ENCODE measurements around the gene ARHGAP31. TPM values are rescaled to one million over a fixed set of nuclear protein-coding genes. Genes with fewer than 3 reads are reported as not detected.

ARHGAP31 gene
- total and polyA plus RNA-seq, 2 of the 8 experiments (the other 6 are each of a cell fraction or from before 2014, with no cell fraction given) = 1.1 to 7.6 TPM

DNA sequence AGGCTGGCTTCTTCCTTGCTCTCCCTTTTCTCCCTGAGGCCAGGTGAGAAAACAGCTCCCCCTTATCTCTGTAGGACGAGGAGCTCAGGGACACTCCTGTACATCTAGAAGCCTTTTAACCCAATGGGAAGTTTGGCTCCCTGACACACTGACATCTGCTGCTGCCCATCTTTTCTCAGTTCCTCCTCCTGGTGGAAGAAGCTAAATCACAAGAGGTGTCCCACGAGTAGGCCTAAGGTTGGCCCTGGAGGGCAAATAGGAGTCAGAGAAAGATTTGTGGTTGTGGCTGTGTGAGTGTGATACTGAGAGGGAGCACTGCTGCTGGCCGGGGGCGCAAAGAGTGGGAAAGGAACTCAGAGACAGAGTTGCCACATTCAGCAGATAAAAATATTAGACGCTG is 49.5 kb downstream of the ARHGAP31 start:
- POLR2A ChIA-PET (ENCODE audit: partially characterized antibody) = interaction anchor here (1.1 to 1.3 kb wide), 2 partner anchors 10 to 21 kb away, joined by 3 to 5 read pairs; no protein-coding TSS in a partner anchor
- Histone ChIP-seq H3K9ac (replicated peaks in 1 of 4; ENCODE audit: extremely low read depth in 1 of 4, low read depth in 3 of 4, low read length in 3 of 4) (no peak overlapping the region), H3K4me2 (ENCODE audit: insufficient read depth in 1 of 2, low read depth in 2 of 2, low read length in 2 of 2) (no peak overlapping the region), H3K9me3 (ENCODE audit: insufficient read depth in 2 of 2, low read depth in 1 of 2, low read length in 1 of 2) (no peaks in the 10 kb centered on the region), H2AK5ac (ENCODE audit: low read depth, low read length) (no peak overlapping the region), H3K4me3 (ENCODE audit: extremely low read depth in 1 of 4, insufficient read depth in 2 of 4, low read depth in 3 of 4, low read length in 4 of 4) (no peak overlapping the region), H4K91ac (replicated peaks; ENCODE audit: insufficient read length, low read length) (no peak overlapping the region), H3K23ac (ENCODE audit: insufficient read length) (no peak overlapping the region), H2BK15ac (ENCODE audit: low read length) (0 out of 2 replicates have a peak overlapping the region, but pooled peaks have one; percentile 54), H3K14ac (ENCODE audit: insufficient read length) (no peak overlapping the region), H4K20me1 (replicated peaks in 1 of 2; ENCODE audit: control insufficient read depth in 1 of 2, insufficient read depth in 2 of 2, low read length in 2 of 2) (no peaks in the 10 kb centered on the region), H3K79me2 (ENCODE audit: control insufficient read depth in 1 of 2, insufficient read depth in 2 of 2, low read length in 2 of 2) (no peaks in the 10 kb centered on the region), H3K27me3 (replicated peaks in 1 of 4; ENCODE audit: control insufficient read depth in 3 of 4, extremely low read depth in 1 of 4, insufficient read depth in 3 of 4, low read length in 3 of 4) (peaks cover 0 to 6% (median 0%) of the 10 kb centered on the region in 4 experiments; a peak in 1 of 7 replicates), H2BK12ac (ENCODE audit: low read depth, low read length) (no peak overlapping the region), H3K36me3 (ENCODE audit: control insufficient read depth in 2 of 4, insufficient read depth in 4 of 4, low read length in 3 of 4) (no peaks in the 10 kb centered on the region), H2BK120ac (replicated peaks; ENCODE audit: low read depth, low read length) (no peak overlapping the region), H3K23me2 (ENCODE audit: low read depth, low read length) (no peaks in the 10 kb centered on the region), H3K4ac (replicated peaks; ENCODE audit: insufficient read length, low read depth, low read length) (no peak overlapping the region), H3K27ac (ENCODE audit: low read depth, low read length) (no peak overlapping the region), H3K4me1 (replicated peaks in 1 of 4; ENCODE audit: control insufficient read depth in 3 of 4, insufficient read depth in 4 of 4, low read length in 3 of 4) (peaks cover 0 to 8% (median 3%) of the 10 kb centered on the region in 4 experiments; a peak in 6 of 7 replicates), H3K56ac (replicated peaks; ENCODE audit: insufficient read length, low read depth, low read length) (no peak overlapping the region), H2BK5ac (ENCODE audit: low read depth, low read length) (no peak overlapping the region), H2BK20ac (ENCODE audit: low read length) (no peak overlapping the region), H4K8ac (ENCODE audit: extremely low read depth, insufficient read depth, low read length) (no peak overlapping the region), H2AFZ (ENCODE audit: low read length) (no peak overlapping the region), H3K79me1 (ENCODE audit: low read depth, low read length) (no peaks in the 10 kb centered on the region), H3K18ac (ENCODE audit: extremely low read depth, low read length) (no peak overlapping the region), H4K5ac (ENCODE audit: insufficient read length, low read depth, low read length) (no peak overlapping the region)
- WGBS, 2 experiments (ENCODE audit: extremely low coverage in 1 of 2, insufficient coverage in 1 of 2, insufficient read length in 1 of 2, insufficient replicate concordance in 2 of 2, low coverage in 1 of 2, low lambda C conversion rate in 2 of 2, missing lambda C conversion rate in 1 of 2) = 88% methylated on average over 5 of the region's 5 CpGs; no CpG with 5 or more reads in 1 of the 2 experiments
- CTCF ChIA-PET (ENCODE audit: partially characterized antibody) = interaction anchor here (0.9 to 4.7 kb wide), 2 partner anchors 9 to 10 kb away, joined by 4 to 11 read pairs; no protein-coding TSS in a partner anchor
- TF ChIP-seq CTBP2 (IDR thresholded peaks at IDR 0.05; ENCODE audit: borderline replicate concordance, insufficient read depth, insufficient read length, low read length) = no peak
- no peak for TF ChIP-seq CBX8 (IDR thresholded peaks at IDR 0.05; ENCODE audit: borderline replicate concordance, low read depth, low read length)
- TF ChIP-seq CREB1 (IDR thresholded peaks at IDR 0.05) = no peak
- TF ChIP-seq, protein P1, sequence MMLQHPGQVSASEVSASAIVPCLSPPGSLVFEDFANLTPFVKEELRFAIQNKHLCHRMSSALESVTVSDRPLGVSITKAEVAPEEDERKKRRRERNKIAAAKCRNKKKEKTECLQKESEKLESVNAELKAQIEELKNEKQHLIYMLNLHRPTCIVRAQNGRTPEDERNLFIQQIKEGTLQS (IDR thresholded peaks at IDR 0.05; ENCODE audit: insufficient read depth, low read depth, low read length) = no peak
- TF ChIP-seq, protein P2, sequence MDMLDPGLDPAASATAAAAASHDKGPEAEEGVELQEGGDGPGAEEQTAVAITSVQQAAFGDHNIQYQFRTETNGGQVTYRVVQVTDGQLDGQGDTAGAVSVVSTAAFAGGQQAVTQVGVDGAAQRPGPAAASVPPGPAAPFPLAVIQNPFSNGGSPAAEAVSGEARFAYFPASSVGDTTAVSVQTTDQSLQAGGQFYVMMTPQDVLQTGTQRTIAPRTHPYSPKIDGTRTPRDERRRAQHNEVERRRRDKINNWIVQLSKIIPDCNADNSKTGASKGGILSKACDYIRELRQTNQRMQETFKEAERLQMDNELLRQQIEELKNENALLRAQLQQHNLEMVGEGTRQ (IDR thresholded peaks at IDR 0.05; ENCODE audit: low read length) = no peak
- TF ChIP-seq PHF8 (conservative IDR thresholded peaks at IDR 0.05; ENCODE audit: low read depth, low read length) = no peak
- TF ChIP-seq, protein P3, sequence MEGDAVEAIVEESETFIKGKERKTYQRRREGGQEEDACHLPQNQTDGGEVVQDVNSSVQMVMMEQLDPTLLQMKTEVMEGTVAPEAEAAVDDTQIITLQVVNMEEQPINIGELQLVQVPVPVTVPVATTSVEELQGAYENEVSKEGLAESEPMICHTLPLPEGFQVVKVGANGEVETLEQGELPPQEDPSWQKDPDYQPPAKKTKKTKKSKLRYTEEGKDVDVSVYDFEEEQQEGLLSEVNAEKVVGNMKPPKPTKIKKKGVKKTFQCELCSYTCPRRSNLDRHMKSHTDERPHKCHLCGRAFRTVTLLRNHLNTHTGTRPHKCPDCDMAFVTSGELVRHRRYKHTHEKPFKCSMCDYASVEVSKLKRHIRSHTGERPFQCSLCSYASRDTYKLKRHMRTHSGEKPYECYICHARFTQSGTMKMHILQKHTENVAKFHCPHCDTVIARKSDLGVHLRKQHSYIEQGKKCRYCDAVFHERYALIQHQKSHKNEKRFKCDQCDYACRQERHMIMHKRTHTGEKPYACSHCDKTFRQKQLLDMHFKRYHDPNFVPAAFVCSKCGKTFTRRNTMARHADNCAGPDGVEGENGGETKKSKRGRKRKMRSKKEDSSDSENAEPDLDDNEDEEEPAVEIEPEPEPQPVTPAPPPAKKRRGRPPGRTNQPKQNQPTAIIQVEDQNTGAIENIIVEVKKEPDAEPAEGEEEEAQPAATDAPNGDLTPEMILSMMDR (IDR thresholded peaks at IDR 0.05; ENCODE audit: control extremely low read depth in 1 of 3, insufficient read depth in 1 of 3, low read depth in 1 of 3, low read length in 3 of 3) = no peak
- no peak for TF ChIP-seq SIN3A (conservative IDR thresholded peaks at IDR 0.05 in 1 of 2, IDR thresholded peaks at IDR 0.05 in 1 of 2; ENCODE audit: low read depth in 1 of 2, low read length in 2 of 2)
- no peak for TF ChIP-seq EGR1 (IDR thresholded peaks at IDR 0.05; ENCODE audit: borderline replicate concordance, low read depth, low read length)
- DNase-seq (ENCODE audit: low read depth in 1 of 2, low spot score in 2 of 2) (no peak), FAIRE-seq (no peak)

Data from H1 (cell line).